Activated naive CD4-positive, alpha-beta T cell treated with anti-CD3 and anti-CD28 coated beads, Interleukin-2, amount 10 ng/mL, durations not matched to agents 7 days and 5 days (primary cell): Measurements from ENCODE around the gene CRHR2.

ENCODE experiments used
- CTCF ChIA-PET: fragments of 350-600 bp; sonication (Branson Sonifier 250); formaldehyde crosslinking; loops from one replicate; lab custom pipeline; 2021; ENCODE audit warnings: antibody characterized with exemption; lab: Charles Lee
- DNase-seq: peaks from one replicate; pipeline ENCODE4 v3.0.0-alpha.2; 2020
- H3K27ac Mint-ChIP-seq: one replicate; pipeline ENCODE4 v1.8.0; 2021; ENCODE audit warnings: mild to moderate bottlenecking, moderate library complexity, mixed read lengths
- H3K27me3 Mint-ChIP-seq: one replicate; pipeline ENCODE4 v1.8.0; 2021; ENCODE audit warnings: mild to moderate bottlenecking, mixed read lengths
- H3K36me3 Mint-ChIP-seq: one replicate; pipeline ENCODE4 v1.8.0; 2021; ENCODE audit warnings: mixed read lengths
- H3K4me1 Mint-ChIP-seq: one replicate; pipeline ENCODE4 v1.8.0; 2021; ENCODE audit warnings: mixed read lengths
- H3K4me3 Mint-ChIP-seq: one replicate; pipeline ENCODE4 v1.8.0; 2021; ENCODE audit warnings: mild to moderate bottlenecking, moderate library complexity, mixed read lengths
- H3K9me3 Mint-ChIP-seq: one replicate; pipeline ENCODE4 v1.8.0; 2021; ENCODE audit warnings: mixed read lengths

Gene CRHR2

DNA sequence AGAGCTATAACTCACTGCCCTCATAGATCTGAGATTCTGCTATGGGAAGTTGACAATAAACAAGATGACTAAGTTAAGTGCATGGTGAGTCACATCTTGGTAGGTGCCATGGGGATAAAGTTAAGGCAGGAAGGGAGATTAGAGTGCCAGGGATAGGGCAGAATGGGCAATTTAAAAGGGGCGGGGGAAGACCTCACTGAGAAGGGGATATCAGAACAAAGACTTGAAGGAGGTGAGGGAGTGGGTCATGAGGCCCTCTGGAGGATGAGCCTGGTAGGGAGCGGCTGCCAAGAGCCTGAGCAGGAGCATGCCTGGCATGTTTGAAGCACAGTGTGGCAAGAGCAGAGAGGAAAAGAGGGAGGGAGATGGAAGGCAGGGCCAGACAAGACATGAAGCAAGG is 34.9 kb upstream of the CRHR2 start:
- Mint-ChIP-seq H3K27me3 (no peaks in the 10 kb centered on the region), H3K4me1 (no peaks in the 10 kb centered on the region), H3K36me3 (peaks cover 32% of the 10 kb centered on the region), H3K4me3 (no peak overlapping the region), H3K27ac (no peak overlapping the region), H3K9me3 (peaks cover 40% of the 10 kb centered on the region)
- no peak for DNase-seq
- CTCF ChIA-PET, result interaction anchor here (2.0 kb wide), 1 partner anchor 15 kb away, joined by 6 read pairs; no protein-coding TSS in a partner anchor

DNA sequence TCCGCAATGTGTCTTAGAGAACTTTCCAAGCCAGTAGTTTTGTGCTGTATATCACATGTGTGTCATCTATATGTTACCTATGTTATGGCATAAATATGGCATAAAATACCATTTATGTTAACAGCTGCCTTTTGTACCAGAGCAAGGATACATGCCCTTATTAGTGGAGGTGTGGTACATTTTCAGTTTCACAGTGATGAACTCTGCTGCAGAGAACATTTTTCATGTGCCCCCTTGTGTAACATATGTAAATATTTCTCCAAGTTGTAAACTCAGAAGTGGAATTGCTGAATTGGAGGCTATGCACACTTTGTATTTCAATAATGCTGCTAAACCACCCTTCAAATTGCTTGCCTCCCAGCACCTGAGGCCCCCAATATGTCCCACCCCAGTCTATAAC is 31.9 kb upstream of the CRHR2 start:
- Mint-ChIP-seq H3K27ac (no peak overlapping the region), H3K4me1 (no peaks in the 10 kb centered on the region), H3K27me3 (no peaks in the 10 kb centered on the region), H3K9me3 (peaks cover 21% of the 10 kb centered on the region), H3K36me3 (peaks cover 19% of the 10 kb centered on the region), H3K4me3 (no peak overlapping the region)
- no peak for DNase-seq
- CTCF ChIA-PET, result interaction anchor here (0.6 kb wide), 1 partner anchor 26 kb away, joined by 3 read pairs; no protein-coding TSS in a partner anchor

- CTCF ChIA-PET, result interaction anchor here (0.6 kb wide), 1 partner anchor 27 kb away, joined by 3 read pairs; no protein-coding TSS in a partner anchor
- no peak for DNase-seq
- Mint-ChIP-seq H3K36me3 (peaks cover 14% of the 10 kb centered on the region), H3K27me3 (peaks cover 7% of the 10 kb centered on the region), H3K4me1 (no peaks in the 10 kb centered on the region), H3K9me3 (peaks cover 14% of the 10 kb centered on the region), H3K27ac (no peak overlapping the region), H3K4me3 (no peak overlapping the region)
Observed at GRCh38 chr7:30713392-30713791, 31.1 kb upstream of the CRHR2 start.

GRCh38 chr7:30710669-30711068 is 28.4 kb upstream of the CRHR2 start:
- DNase-seq, result no peak

DNA sequence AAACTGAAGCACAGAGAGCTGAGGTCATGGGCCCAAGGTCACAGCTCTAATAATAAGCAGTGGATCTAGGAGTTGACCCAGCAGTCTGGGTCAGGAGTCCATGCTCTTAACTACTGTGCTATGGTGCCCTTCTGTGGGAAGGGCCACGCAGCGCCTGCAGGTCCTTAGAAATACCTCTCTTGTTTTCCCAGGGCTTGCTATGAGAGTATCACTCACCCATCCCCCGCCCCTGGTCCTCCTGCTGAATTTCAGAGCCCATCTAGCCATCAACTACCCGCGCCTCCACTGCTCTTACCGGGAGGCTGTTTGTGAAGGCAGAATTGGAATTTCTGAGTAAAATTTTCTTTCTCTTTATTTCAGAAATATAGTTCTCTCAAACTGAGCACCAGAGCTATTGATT is 27.3 kb upstream of the CRHR2 start:
- CTCF ChIA-PET, result interaction anchor here (1.1 to 4.4 kb wide), 5 partner anchors 8 to 30 kb away, joined by 3 to 21 read pairs (median 3); partner anchors contain the start of gene CRHR2
- no peaks in the 10 kb centered on the region for H3K4me1 Mint-ChIP-seq
- H3K27ac Mint-ChIP-seq, result no peak overlapping the region
- no peak overlapping the region for H3K4me3 Mint-ChIP-seq
- no peak for DNase-seq
- H3K27me3 Mint-ChIP-seq, result peaks cover 15% of the 10 kb centered on the region
- H3K36me3 Mint-ChIP-seq, result no peaks in the 10 kb centered on the region
- no peaks in the 10 kb centered on the region for H3K9me3 Mint-ChIP-seq

More at GRCh38 chr7:30710669-30711068, 28.4 kb upstream of the CRHR2 start:
- no peaks in the 10 kb centered on the region for H3K36me3 Mint-ChIP-seq
- CTCF ChIA-PET, result interaction anchor here (1.5 to 4.4 kb wide), 2 partner anchors 9 to 29 kb away, joined by 8 to 21 read pairs; no protein-coding TSS in a partner anchor
- no peak overlapping the region for H3K27ac Mint-ChIP-seq
- H3K27me3 Mint-ChIP-seq, result peaks cover 15% of the 10 kb centered on the region
- no peaks in the 10 kb centered on the region for H3K9me3 Mint-ChIP-seq
- no peaks in the 10 kb centered on the region for H3K4me1 Mint-ChIP-seq
- no peak overlapping the region for H3K4me3 Mint-ChIP-seq

DNA sequence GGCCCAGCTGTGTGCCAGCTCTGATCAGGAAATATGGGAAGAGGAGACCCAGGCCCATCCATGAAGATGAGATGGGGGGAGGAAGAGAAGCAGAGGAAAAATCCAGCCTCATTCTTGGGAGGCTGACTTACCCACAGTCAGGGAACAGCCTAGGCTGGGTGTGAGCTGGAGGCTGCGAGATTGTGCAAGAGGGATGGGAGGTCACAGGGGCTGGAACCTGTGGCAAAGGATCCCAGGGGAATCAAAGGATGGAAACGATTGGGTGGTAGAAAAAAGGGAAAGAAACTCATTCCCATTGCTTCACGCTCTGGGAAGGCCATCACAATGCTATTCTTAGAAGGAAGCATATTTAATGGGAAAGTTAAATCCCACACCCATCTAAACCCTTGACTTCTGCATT is 26.7 kb upstream of the CRHR2 start:
- no peaks in the 10 kb centered on the region for H3K9me3 Mint-ChIP-seq
- CTCF ChIA-PET, result interaction anchor here (0.6 to 4.4 kb wide), 6 partner anchors 12 to 160 kb away, joined by 3 to 21 read pairs (median 3); partner anchors contain the start of gene CRHR2
- H3K27ac Mint-ChIP-seq, result no peak overlapping the region
- H3K4me3 Mint-ChIP-seq, result no peak overlapping the region
- no peaks in the 10 kb centered on the region for H3K4me1 Mint-ChIP-seq
- H3K27me3 Mint-ChIP-seq, result peaks cover 15% of the 10 kb centered on the region
- no peak for DNase-seq
- no peaks in the 10 kb centered on the region for H3K36me3 Mint-ChIP-seq

GRCh38 chr7:30708412-30708811 is 26.2 kb upstream of the CRHR2 start:
- Mint-ChIP-seq H3K9me3 (no peaks in the 10 kb centered on the region), H3K4me1 (no peaks in the 10 kb centered on the region), H3K4me3 (no peak overlapping the region), H3K27me3 (peaks cover 15% of the 10 kb centered on the region), H3K27ac (no peak overlapping the region), H3K36me3 (no peaks in the 10 kb centered on the region)
- CTCF ChIA-PET, result interaction anchor here (1.2 to 4.4 kb wide), 4 partner anchors 11 to 36 kb away, joined by 3 to 21 read pairs (median 3); partner anchors contain the start of gene CRHR2
- no peak for DNase-seq

DNA sequence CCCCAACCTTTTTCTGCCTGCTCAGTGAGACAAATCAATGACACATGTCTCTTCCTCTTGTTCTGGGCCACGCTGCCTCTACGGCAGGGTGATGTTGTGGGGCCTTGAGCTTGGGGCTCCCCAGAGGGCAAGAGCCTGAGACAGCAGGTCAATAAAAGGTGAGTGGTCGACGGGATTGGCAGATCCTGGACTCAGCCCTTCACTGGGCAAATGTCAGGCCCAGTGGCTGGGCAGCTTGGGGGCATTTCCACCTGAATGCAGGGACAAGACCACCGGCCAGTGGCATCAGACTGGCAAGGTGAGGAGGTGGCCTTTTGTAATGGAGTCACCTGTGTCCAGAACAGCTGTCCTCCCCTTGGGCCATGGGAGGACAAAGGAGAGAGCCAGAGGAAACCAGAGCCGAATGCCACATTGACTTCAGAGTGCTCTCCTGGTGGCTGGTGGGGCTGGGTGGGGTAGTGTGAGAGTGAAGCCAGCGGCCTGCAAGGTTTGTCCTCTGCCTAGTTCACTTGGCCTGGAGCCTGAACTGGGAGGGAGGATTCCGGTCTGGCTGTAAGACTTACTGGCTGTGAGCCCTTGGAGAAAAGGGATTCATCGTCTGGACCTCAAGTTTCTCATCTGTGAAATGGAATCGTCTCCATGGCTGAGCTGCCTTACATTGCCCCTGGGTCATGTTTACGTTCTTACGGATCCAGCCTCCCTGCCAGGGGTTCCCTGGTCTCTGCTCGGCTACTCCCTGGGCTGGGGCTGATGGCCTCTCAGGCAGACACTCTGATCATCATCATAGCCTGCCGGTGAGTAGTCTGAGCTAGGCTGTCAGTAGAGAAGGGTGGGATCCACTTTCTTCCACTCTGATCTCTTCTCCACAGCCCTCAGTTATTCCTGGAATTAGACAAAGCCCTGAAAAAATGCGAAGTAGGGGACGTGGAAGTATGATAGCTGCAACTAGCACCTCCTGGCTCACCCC is 25.4 kb upstream of the CRHR2 start:
- CTCF ChIA-PET, result interaction anchor here (1.3 to 8.4 kb wide), 3 partner anchors 31 to 37 kb away, joined by 3 to 151 read pairs (median 21); no protein-coding TSS in a partner anchor
- peaks cover 19% of the 10 kb centered on the region for H3K27me3 Mint-ChIP-seq
- DNase-seq, result no peak
- H3K4me1 Mint-ChIP-seq, result no peaks in the 10 kb centered on the region
- H3K4me3 Mint-ChIP-seq, result no peak overlapping the region
- no peaks in the 10 kb centered on the region for H3K36me3 Mint-ChIP-seq
- H3K9me3 Mint-ChIP-seq, result no peaks in the 10 kb centered on the region
- H3K27ac Mint-ChIP-seq, result no peak overlapping the region

DNA sequence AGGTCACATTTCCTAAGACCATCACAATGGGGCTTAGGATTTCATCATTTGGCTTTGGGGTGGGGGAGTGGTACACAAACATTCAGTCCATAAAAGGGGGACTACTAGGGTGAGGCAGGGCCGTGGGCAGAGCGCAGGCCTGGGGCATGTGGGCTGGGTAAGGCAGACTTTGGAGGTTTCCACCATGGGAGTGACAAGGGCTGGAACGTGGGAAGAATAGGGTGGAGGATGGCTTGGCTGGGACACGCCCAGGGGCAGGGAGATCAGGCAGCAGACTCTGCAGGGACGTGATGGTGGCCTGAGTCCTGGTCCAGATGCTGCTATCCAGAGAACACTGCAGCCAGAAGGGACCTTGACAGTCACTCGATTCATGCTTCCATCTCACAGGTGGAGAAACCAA is 24.7 kb upstream of the CRHR2 start:
- H3K9me3 Mint-ChIP-seq, result no peaks in the 10 kb centered on the region
- DNase-seq, result no peak
- H3K36me3 Mint-ChIP-seq, result no peaks in the 10 kb centered on the region
- peaks cover 25% of the 10 kb centered on the region for H3K27me3 Mint-ChIP-seq
- peaks cover 3% of the 10 kb centered on the region for H3K4me1 Mint-ChIP-seq
- H3K27ac Mint-ChIP-seq, result no peak overlapping the region
- CTCF ChIA-PET, result interaction anchor here (8.4 kb wide), 1 partner anchor 32 kb away, joined by 151 read pairs; no protein-coding TSS in a partner anchor
- H3K4me3 Mint-ChIP-seq, result no peak overlapping the region

DNA sequence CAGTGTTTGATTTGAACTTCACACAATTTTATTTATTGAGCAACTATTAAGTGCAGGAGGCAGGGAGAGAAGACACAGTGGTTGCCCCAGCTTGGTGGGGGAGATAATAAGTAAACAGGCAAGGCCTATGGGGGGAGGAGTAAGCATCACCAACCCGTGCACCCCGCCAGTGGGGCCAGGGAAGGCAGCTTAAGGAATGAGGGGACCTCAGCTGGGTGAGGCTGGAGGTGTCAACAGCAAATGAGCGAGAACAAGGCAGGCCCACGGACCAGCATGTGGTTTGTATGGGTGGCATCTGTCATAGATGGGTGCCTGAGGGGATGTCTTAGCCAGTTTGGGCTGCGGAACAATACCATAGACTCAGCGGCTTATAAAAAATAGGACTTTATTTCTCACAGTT is 24.1 kb upstream of the CRHR2 start:
- H3K36me3 Mint-ChIP-seq, result no peaks in the 10 kb centered on the region
- peaks cover 31% of the 10 kb centered on the region for H3K27me3 Mint-ChIP-seq
- H3K27ac Mint-ChIP-seq, result no peak overlapping the region
- DNase-seq, result no peak
- H3K4me1 Mint-ChIP-seq, result peaks cover 3% of the 10 kb centered on the region
- no peak overlapping the region for H3K4me3 Mint-ChIP-seq
- CTCF ChIA-PET, result interaction anchor here (8.4 kb wide), 1 partner anchor 32 kb away, joined by 151 read pairs; no protein-coding TSS in a partner anchor
- H3K9me3 Mint-ChIP-seq, result no peaks in the 10 kb centered on the region

DNA sequence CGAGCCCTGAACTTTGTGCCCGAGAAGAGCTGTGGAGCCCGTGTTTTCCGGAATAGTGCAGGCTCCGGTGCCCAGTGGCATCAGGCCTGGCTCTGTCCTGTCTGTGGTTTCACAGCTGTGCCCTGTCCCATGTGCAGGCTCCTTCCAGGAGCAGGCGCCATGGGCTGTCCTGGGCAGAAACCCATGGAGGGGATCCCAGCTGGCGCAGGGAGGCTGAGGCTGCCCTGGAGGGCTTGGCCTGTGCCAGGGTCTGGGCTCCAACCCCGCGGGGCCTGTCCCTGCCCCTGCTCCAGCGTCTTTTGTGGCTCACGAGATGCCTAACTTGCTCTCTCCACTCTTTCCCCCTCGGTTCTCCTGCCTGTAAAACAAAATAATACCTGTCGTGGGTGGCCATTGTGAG is 23.3 kb upstream of the CRHR2 start:
- no peaks in the 10 kb centered on the region for H3K9me3 Mint-ChIP-seq
- H3K27ac Mint-ChIP-seq, result no peak overlapping the region
- H3K36me3 Mint-ChIP-seq, result no peaks in the 10 kb centered on the region
- DNase-seq, result no peak
- peaks cover 37% of the 10 kb centered on the region for H3K27me3 Mint-ChIP-seq
- peaks cover 3% of the 10 kb centered on the region for H3K4me1 Mint-ChIP-seq
- CTCF ChIA-PET, result interaction anchor here (1.1 to 8.4 kb wide), 2 partner anchors 25 to 33 kb away, joined by 3 to 151 read pairs; no protein-coding TSS in a partner anchor
- no peak overlapping the region for H3K4me3 Mint-ChIP-seq

- no peaks in the 10 kb centered on the region for H3K9me3 Mint-ChIP-seq
- H3K36me3 Mint-ChIP-seq, result no peaks in the 10 kb centered on the region
- no peak for DNase-seq
- peaks cover 37% of the 10 kb centered on the region for H3K27me3 Mint-ChIP-seq
- H3K4me3 Mint-ChIP-seq, result no peak overlapping the region
- H3K4me1 Mint-ChIP-seq, result peaks cover 3% of the 10 kb centered on the region
- CTCF ChIA-PET, result interaction anchor here (1.1 to 8.4 kb wide), 2 partner anchors 25 to 34 kb away, joined by 3 to 151 read pairs; no protein-coding TSS in a partner anchor
- H3K27ac Mint-ChIP-seq, result no peak overlapping the region
Observed at GRCh38 chr7:30705008-30705407, 22.8 kb upstream of the CRHR2 start.

DNA sequence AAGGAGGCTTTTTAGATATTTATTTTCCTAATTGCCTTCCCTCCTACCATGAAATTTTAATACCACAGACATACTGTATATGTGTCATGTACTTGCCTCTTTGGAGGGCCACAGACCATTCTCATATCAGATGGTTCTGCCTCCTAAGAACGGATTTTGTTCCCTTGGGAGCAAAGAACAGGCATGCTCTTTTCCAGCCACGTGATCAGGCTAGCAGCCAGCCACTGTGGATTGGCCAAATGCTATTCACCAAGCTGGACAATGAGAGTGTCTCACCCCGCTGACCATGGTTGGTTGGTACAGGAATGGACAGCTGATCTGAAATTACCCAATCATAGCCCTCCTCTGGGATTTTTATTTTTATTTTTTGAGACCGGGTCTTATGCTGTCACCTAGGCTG is 21.5 kb upstream of the CRHR2 start:
- H3K4me3 Mint-ChIP-seq, result no peak overlapping the region
- CTCF ChIA-PET, result interaction anchor here (8.4 kb wide), 1 partner anchor 35 kb away, joined by 151 read pairs; no protein-coding TSS in a partner anchor
- H3K27me3 Mint-ChIP-seq, result peaks cover 40% of the 10 kb centered on the region
- no peaks in the 10 kb centered on the region for H3K9me3 Mint-ChIP-seq
- H3K36me3 Mint-ChIP-seq, result no peaks in the 10 kb centered on the region
- no peak for DNase-seq
- H3K27ac Mint-ChIP-seq, result no peak overlapping the region
- H3K4me1 Mint-ChIP-seq, result peaks cover 4% of the 10 kb centered on the region

GRCh38 chr7:30702200-30702599 is 19.9 kb upstream of the CRHR2 start:
- CTCF ChIA-PET, result interaction anchor here (0.6 to 8.4 kb wide), 14 partner anchors 8 to 281 kb away, joined by 3 to 151 read pairs (median 3); no protein-coding TSS in a partner anchor
- DNase-seq, result peak; percentile 61
- H3K4me3 Mint-ChIP-seq, result no peak overlapping the region
- H3K27me3 Mint-ChIP-seq, result peaks cover 28% of the 10 kb centered on the region
- no peaks in the 10 kb centered on the region for H3K36me3 Mint-ChIP-seq
- H3K27ac Mint-ChIP-seq, result no peak overlapping the region
- peaks cover 19% of the 10 kb centered on the region for H3K4me1 Mint-ChIP-seq
- no peaks in the 10 kb centered on the region for H3K9me3 Mint-ChIP-seq
